Fibroblast of the aortic adventitia (primary cell): Measurements from ENCODE around the gene FRMD4A. TPM values are rescaled to one million over a fixed set of nuclear protein-coding genes. Genes with fewer than 3 reads are reported as not detected.
"Not testable (repeated sequence)": the region's sequence is repeated elsewhere in the genome, so short reads cannot be mapped to it uniquely, and the experiment has no call there.

Source experiments
- DNase-seq: peaks from one replicate; pipeline ENCODE4 v3.0.0-alpha.2; 2010; ENCODE audit warnings: low read depth
- H3K4me3 ChIP-seq: 2 replicates; pipeline ENCODE4 v1.5.1; 2011; ENCODE audit warnings: low read depth, mild to moderate bottlenecking, control low read depth, low read length, moderate library complexity
- total RNA-seq: library from RNA; depleted of rRNA; stranded (reverse); fragments of >200 nt; gene quantifications from 2 replicates; pipeline ENCODE4 v1.2.3, GENCODE V29; 2012; ENCODE audit warnings: low replicate concordance
- TF ChIP-seq, protein P1 (sequence below): IDR thresholded peaks from 2 replicates; pipeline ENCODE4 v1.5.1; 2011; ENCODE audit warnings: mild to moderate bottlenecking, low read length, control low read depth, inconsistent platforms; ENCODE audit not compliant: insufficient read depth

Gene FRMD4A
- total RNA-seq, 1 donor, result 42.4 TPM

DNA sequence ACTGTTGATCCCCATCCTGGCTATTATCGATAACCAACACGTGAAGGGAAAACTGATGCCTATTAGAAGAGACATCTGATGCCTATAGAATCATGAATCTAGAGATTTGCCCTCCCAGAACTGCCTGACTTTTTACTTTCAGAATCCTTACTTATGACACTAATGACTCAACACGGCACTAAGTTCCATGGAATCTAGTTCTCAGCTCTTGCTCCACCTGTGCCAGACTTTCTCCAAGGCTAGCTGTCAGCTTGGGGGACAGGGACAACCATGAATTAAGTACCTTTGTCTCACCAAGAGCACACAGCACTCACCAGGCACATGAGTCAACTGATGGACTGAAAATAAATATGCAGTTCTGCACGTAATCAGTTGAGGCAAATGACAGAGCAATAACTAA is 184.2 kb downstream of the FRMD4A start:
- TF ChIP-seq, protein P1, sequence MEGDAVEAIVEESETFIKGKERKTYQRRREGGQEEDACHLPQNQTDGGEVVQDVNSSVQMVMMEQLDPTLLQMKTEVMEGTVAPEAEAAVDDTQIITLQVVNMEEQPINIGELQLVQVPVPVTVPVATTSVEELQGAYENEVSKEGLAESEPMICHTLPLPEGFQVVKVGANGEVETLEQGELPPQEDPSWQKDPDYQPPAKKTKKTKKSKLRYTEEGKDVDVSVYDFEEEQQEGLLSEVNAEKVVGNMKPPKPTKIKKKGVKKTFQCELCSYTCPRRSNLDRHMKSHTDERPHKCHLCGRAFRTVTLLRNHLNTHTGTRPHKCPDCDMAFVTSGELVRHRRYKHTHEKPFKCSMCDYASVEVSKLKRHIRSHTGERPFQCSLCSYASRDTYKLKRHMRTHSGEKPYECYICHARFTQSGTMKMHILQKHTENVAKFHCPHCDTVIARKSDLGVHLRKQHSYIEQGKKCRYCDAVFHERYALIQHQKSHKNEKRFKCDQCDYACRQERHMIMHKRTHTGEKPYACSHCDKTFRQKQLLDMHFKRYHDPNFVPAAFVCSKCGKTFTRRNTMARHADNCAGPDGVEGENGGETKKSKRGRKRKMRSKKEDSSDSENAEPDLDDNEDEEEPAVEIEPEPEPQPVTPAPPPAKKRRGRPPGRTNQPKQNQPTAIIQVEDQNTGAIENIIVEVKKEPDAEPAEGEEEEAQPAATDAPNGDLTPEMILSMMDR, result no peak
- no peak overlapping the region for H3K4me3 ChIP-seq
- no peak for DNase-seq

DNA sequence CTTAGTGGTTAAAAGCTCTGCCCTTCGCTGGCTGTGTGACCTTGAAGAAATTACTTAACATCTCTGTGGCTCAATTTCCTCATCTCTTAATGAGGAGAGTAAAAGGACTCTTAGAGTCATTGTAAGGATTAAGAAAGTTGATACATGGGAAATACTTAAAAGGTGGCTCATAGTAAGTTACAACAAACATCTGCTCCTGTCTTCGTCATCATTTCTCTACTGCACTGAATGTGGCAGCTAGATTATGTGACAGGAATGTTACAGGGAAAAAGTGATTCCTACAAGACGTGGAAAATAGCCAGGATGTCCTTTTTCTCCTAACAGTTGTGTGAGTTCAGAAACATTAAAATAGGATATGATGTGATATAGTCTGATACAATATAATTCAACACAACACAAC is 184.7 kb downstream of the FRMD4A start:
- H3K4me3 ChIP-seq, result no peak overlapping the region
- TF ChIP-seq, protein P1, result no peak
- DNase-seq, result peak; percentile 24

DNA sequence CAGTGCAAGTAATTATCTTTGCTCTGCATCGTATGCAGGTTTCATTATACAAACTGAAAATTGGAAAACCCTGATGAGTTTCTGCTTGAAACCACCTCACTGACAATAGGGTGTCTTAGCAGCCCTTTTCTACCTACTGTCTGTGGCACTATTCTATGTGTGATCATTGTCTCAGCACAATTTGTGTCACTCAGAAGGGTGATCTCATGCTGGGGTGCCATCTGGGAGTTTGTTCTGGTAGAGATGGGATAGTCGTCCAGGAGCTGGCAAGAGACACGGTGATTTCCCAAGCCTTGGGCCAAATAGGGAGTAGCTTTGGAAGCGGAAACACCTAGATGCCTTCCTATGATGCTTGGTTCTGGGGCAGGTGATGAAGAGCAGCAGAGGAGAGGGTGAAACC is 186.3 kb downstream of the FRMD4A start:
- H3K4me3 ChIP-seq, result no peak overlapping the region
- DNase-seq, result no peak
- TF ChIP-seq, protein P1, result no peak

DNA sequence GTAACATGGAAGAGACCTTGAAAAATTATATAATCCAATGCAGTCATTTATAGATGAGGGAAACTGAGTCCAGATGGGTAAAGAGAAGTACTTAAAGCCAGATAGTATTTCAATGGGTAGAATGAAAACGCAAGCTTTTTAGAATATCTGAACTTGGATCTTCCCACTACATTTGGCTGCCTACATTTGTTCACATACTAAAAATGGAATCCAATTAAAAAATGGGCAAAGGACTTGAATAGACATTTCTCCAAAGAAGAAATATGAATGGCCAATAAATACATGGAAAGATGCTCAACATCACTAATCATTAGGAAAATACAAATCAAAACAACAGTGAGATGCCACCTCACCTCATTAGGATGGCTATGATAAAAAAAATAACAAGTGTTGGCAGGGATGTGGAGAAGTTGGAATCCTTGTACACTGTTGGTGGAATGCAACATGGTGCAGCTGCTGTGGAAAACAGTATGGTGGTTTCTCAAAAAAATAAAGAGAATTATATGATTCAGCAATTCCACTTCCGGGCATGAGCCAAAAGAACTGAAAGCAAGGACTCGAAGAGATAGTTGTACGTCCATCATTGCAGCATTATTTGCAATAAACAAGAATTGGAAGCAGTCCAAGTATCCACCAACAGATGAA is 188.0 kb downstream of the FRMD4A start:
- H3K4me3 ChIP-seq, result no peak overlapping the region
- TF ChIP-seq, protein P1, result no peak
- DNase-seq, result no peak

DNA sequence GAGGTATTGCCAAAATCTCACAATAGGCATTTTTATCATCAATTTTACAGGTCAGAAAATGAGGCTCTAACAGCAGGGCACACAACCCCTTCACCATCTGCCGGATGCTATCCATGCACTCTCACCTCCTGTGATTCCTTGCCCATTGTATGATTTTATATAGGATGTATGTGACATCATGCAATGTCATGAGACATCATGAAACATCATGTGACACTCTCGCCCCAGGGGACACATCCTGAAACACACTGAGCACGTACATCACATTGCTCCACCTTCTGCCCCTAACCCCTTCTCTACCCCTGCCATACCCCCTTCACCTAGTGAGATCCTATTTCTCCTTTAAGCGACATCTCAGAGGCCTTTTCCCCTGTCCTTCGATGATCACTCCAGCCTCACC is 189.4 kb downstream of the FRMD4A start:
- no peak for DNase-seq
- TF ChIP-seq, protein P1, result no peak
- no peak overlapping the region for H3K4me3 ChIP-seq

DNA sequence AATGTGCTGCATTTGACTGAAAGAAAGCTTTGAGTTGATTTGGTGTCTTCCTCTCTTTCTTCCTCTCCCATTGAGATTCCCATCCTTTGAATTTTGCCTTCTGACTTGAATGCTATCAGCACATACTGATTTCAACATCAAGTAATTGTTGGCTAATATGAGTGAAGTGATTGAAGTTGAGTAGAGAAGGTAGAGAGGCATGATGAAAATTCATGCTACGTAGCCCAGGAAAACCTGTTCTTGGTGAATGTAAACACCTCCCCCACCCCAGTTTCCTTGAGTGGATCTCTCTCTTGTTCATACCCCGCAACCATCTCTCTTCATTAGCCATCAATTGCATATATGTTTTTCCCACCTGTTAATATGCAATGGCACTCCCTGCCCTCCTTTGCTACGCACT is 193.3 kb downstream of the FRMD4A start:
- no peak overlapping the region for H3K4me3 ChIP-seq
- DNase-seq, result no peak
- TF ChIP-seq, protein P1, result no peak

DNA sequence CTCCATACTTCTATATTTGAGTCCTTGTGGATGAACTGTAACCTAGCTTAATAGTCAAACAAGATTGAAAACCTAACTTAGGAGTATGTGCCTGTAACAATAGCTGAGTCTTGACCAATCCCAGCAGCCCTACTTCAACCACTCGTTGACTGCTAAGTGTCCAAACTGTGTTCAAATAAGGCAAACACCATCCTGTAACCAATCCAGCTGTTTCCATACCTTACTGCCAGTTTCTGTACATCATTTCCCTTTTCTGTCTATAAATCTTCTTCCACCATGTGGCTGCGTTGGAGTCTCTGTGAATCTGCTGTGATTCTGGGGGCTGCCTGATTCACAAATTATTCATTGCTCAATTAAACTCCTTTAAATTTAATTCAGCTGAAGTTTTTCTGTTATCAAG is 195.5 kb downstream of the FRMD4A start:
- H3K4me3 ChIP-seq, DNase-seq: not testable (repeated sequence)
